ENCODE results near the gene MARCHF2.

The MARCHF2 gene

GRCh38 chr19:8366961-8367326 lies 46.2 kb upstream of the MARCHF2 start:
- Histone ChIP-seq H3K79me1 (ENCODE audit: low read depth, low read length) (peaks cover 2% of the 10 kb centered on the region), H2AK5ac (ENCODE audit: low read depth, low read length) (peak overlapping the region; percentile 71), H2BK5ac (ENCODE audit: low read length) (no peak overlapping the region), H3K9ac (ENCODE audit: low read depth, low read length, poor library complexity) (no peak overlapping the region), H3K27me3 (ENCODE audit: control insufficient read depth in 3 of 3, insufficient read depth in 3 of 3, low read depth in 1 of 3, low read length in 3 of 3) (peaks cover 0 to 23% (median 23%) of the 10 kb centered on the region in 3 experiments), H4K8ac (ENCODE audit: low read depth, low read length) (no peak overlapping the region), H3K4me3 (ENCODE audit: low read length in 2 of 2) (no peak overlapping the region), H3K36me3 (replicated peaks in 1 of 2; ENCODE audit: control insufficient read depth in 2 of 2, insufficient read depth in 2 of 2, low read length in 2 of 2) (peaks cover 0 to 2% of the 10 kb centered on the region in 2 donors), H3K14ac (ENCODE audit: low read length) (no peak overlapping the region), H4K91ac (ENCODE audit: low read depth, low read length, poor library complexity) (no peak overlapping the region), H3K9me3 (replicated peaks in 1 of 2; ENCODE audit: control insufficient read depth in 2 of 2, insufficient read depth in 1 of 2, low read depth in 1 of 2, low read length in 2 of 2) (peaks cover 0 to 2% of the 10 kb centered on the region in 2 donors), H3K18ac (ENCODE audit: low read length) (peak overlapping the region; percentile 97), H3K4me2 (ENCODE audit: insufficient read depth, low read length, poor library complexity, severe bottlenecking) (peak overlapping the region; percentile 26), H2BK12ac (ENCODE audit: low read length) (peak overlapping the region; percentile 75), H3K4me1 (ENCODE audit: control insufficient read depth in 2 of 2, insufficient read depth in 1 of 2, low read depth in 1 of 2, low read length in 2 of 2) (peaks cover 14 to 18% of the 10 kb centered on the region in 2 donors), H3K23ac (ENCODE audit: low read depth, low read length, poor library complexity) (peak overlapping the region; percentile 3), H2AFZ (ENCODE audit: low read length) (peak overlapping the region; percentile 42), H3K27ac (replicated peaks; ENCODE audit: low read length) (no peak overlapping the region), H2BK15ac (ENCODE audit: low read length) (peak overlapping the region; percentile 69), H2BK120ac (ENCODE audit: low read depth, low read length) (no peak overlapping the region), H3K4ac (ENCODE audit: low read length) (no peak overlapping the region)
- WGBS, 2 donors (ENCODE audit: extremely low coverage in 2 of 2, insufficient read length in 2 of 2, insufficient replicate concordance in 1 of 2) = no CpG with 5 or more reads among the region's 13 CpGs
- no peak for DNase-seq (ENCODE audit: low spot score)

GRCh38 chr19:8367327-8368001 lies 45.6 kb upstream of the MARCHF2 start:
- Histone ChIP-seq H3K79me1 (ENCODE audit: low read depth, low read length) (peaks cover 2% of the 10 kb centered on the region), H2AK5ac (ENCODE audit: low read depth, low read length) (no peak overlapping the region), H2BK12ac (ENCODE audit: low read length) (peak overlapping the region; percentile 75), H4K91ac (ENCODE audit: low read depth, low read length, poor library complexity) (no peak overlapping the region), H3K36me3 (replicated peaks in 1 of 2; ENCODE audit: control insufficient read depth in 2 of 2, insufficient read depth in 2 of 2, low read length in 2 of 2) (peaks cover 0 to 2% of the 10 kb centered on the region in 2 donors), H2BK15ac (ENCODE audit: low read length) (peak overlapping the region; percentile 69), H3K18ac (ENCODE audit: low read length) (peak overlapping the region; percentile 97), H3K9me3 (replicated peaks in 1 of 2; ENCODE audit: control insufficient read depth in 2 of 2, insufficient read depth in 1 of 2, low read depth in 1 of 2, low read length in 2 of 2) (peaks cover 0 to 2% of the 10 kb centered on the region in 2 donors), H3K4me1 (ENCODE audit: control insufficient read depth in 2 of 2, insufficient read depth in 1 of 2, low read depth in 1 of 2, low read length in 2 of 2) (peaks cover 14 to 18% of the 10 kb centered on the region in 2 donors), H4K8ac (ENCODE audit: low read depth, low read length) (no peak overlapping the region), H2BK120ac (ENCODE audit: low read depth, low read length) (no peak overlapping the region), H2AFZ (ENCODE audit: low read length) (peak overlapping the region; percentile 42), H3K9ac (ENCODE audit: low read depth, low read length, poor library complexity) (peak overlapping the region; percentile 30), H3K27me3 (ENCODE audit: control insufficient read depth in 3 of 3, insufficient read depth in 3 of 3, low read depth in 1 of 3, low read length in 3 of 3) (peaks cover 0 to 23% (median 21%) of the 10 kb centered on the region in 3 experiments), H3K14ac (ENCODE audit: low read length) (peak overlapping the region; percentile 21), H3K23ac (ENCODE audit: low read depth, low read length, poor library complexity) (peak overlapping the region; percentile 3), H3K4me3 (ENCODE audit: low read length in 2 of 2) (no peak overlapping the region), H3K4ac (ENCODE audit: low read length) (no peak overlapping the region), H2BK5ac (ENCODE audit: low read length) (no peak overlapping the region), H3K27ac (replicated peaks; ENCODE audit: low read length) (no peak overlapping the region), H3K4me2 (ENCODE audit: insufficient read depth, low read length, poor library complexity, severe bottlenecking) (peak overlapping the region; percentile 26)
- no CpG with 5 or more reads among the region's 23 CpGs for WGBS, 2 donors (ENCODE audit: extremely low coverage in 2 of 2, insufficient read length in 2 of 2, insufficient replicate concordance in 1 of 2)
- peak; percentile 33 for DNase-seq (ENCODE audit: low spot score)

GRCh38 chr19:8370176-8371010 lies 42.7 kb upstream of the MARCHF2 start:
- peaks cover 0 to 2% of the 10 kb centered on the region in 2 donors for H3K9me3 ChIP-seq (replicated peaks in 1 of 2; ENCODE audit: control insufficient read depth in 2 of 2, insufficient read depth in 1 of 2, low read depth in 1 of 2, low read length in 2 of 2)
- peak overlapping the region; percentile 75 for H2BK5ac ChIP-seq (ENCODE audit: low read length)
- H2AK5ac ChIP-seq (ENCODE audit: low read depth, low read length) = peak overlapping the region; percentile 79
- no peak overlapping the region for H3K4me3 ChIP-seq (ENCODE audit: low read length in 2 of 2)
- no peak overlapping the region for H2AFZ ChIP-seq (ENCODE audit: low read length)
- H3K27me3 ChIP-seq (ENCODE audit: control insufficient read depth in 3 of 3, insufficient read depth in 3 of 3, low read depth in 1 of 3, low read length in 3 of 3) = peaks cover 0 to 9% (median 8%) of the 10 kb centered on the region in 3 experiments
- H2BK15ac ChIP-seq (ENCODE audit: low read length) = no peak overlapping the region
- H3K18ac ChIP-seq (ENCODE audit: low read length) = peak overlapping the region; percentile 64
- peak overlapping the region; percentile 65 for H3K23ac ChIP-seq (ENCODE audit: low read depth, low read length, poor library complexity)
- no peak overlapping the region for H3K4me2 ChIP-seq (ENCODE audit: insufficient read depth, low read length, poor library complexity, severe bottlenecking)
- H3K27ac ChIP-seq (replicated peaks; ENCODE audit: low read length) = no peak overlapping the region
- no CpG with 5 or more reads among the region's 19 CpGs for WGBS, 2 donors (ENCODE audit: extremely low coverage in 2 of 2, insufficient read length in 2 of 2, insufficient replicate concordance in 1 of 2)
- no peak overlapping the region for H3K14ac ChIP-seq (ENCODE audit: low read length)
- H3K4me1 ChIP-seq (ENCODE audit: control insufficient read depth in 2 of 2, insufficient read depth in 1 of 2, low read depth in 1 of 2, low read length in 2 of 2) = peaks cover 9 to 11% of the 10 kb centered on the region in 2 donors
- no peak overlapping the region for H3K4ac ChIP-seq (ENCODE audit: low read length)
- DNase-seq (ENCODE audit: low spot score) = no peak
- H4K8ac ChIP-seq (ENCODE audit: low read depth, low read length) = no peak overlapping the region
- peaks cover 3 to 11% of the 10 kb centered on the region in 2 donors for H3K36me3 ChIP-seq (replicated peaks in 1 of 2; ENCODE audit: control insufficient read depth in 2 of 2, insufficient read depth in 2 of 2, low read length in 2 of 2)
- H2BK12ac ChIP-seq (ENCODE audit: low read length) = peak overlapping the region; percentile 10
- no peak overlapping the region for H2BK120ac ChIP-seq (ENCODE audit: low read depth, low read length)
- peaks cover 2% of the 10 kb centered on the region for H3K79me1 ChIP-seq (ENCODE audit: low read depth, low read length)
- H3K9ac ChIP-seq (ENCODE audit: low read depth, low read length, poor library complexity) = no peak overlapping the region
- H4K91ac ChIP-seq (ENCODE audit: low read depth, low read length, poor library complexity) = no peak overlapping the region

Measured in neuronal stem cell (in vitro differentiated cells).